SK-N-MC (cell line): ENCODE results near the gene NUMB.

ENCODE experiments used
- DNase-seq: peaks from one replicate; pipeline ENCODE4 v3.0.0-alpha.2; 2011; ENCODE audit warnings: low read depth, low spot score
- H3K27ac ChIP-seq: fragments of 200-600 bp; sonication (generic); 2 replicates; pipeline ENCODE4 v1.5.1; 2016; ENCODE audit warnings: mixed run types
- H3K36me3 ChIP-seq: fragments of 200-600 bp; sonication (generic); 2 replicates; pipeline ENCODE4 v1.6.1; 2017; ENCODE audit warnings: antibody characterized with exemption, low read length, mixed read lengths; ENCODE audit not compliant: insufficient read depth
- H3K4me3 ChIP-seq: fragments of 200-600 bp; sonication (generic); 2 replicates; pipeline ENCODE4 v1.5.1; 2016
- H3K9ac ChIP-seq: fragments of 200-600 bp; sonication (generic); 2 replicates; pipeline ENCODE4 v1.8.0; 2017; ENCODE audit warnings: mixed run types, mixed read lengths; ENCODE audit not compliant: insufficient read length
- H3K9me3 ChIP-seq: fragments of 200-600 bp; sonication (generic); 2 replicates; pipeline ENCODE4 v1.6.1; 2017; ENCODE audit warnings: low read depth, mild to moderate bottlenecking, antibody characterized with exemption, low read length, moderate library complexity, mixed read lengths
- EZH2 ChIP-seq: fragments of 200-600 bp; sonication (generic); IDR thresholded peaks from one replicate; pipeline ENCODE4 v1.6.1; 2017; ENCODE audit warnings: antibody characterized with exemption
- FOXP2 ChIP-seq: optimal IDR thresholded peaks from 2 replicates; pipeline ENCODE3; 2011; ENCODE audit warnings: mild to moderate bottlenecking, moderate library complexity; ENCODE audit not compliant: insufficient read depth; ENCODE audit errors: extremely low read length, control extremely low read depth
- POLR2AphosphoS5 ChIP-seq: IDR thresholded peaks from 2 replicates; pipeline ENCODE4 v1.6.1; 2012; ENCODE audit warnings: mild to moderate bottlenecking, low read depth, low read length, borderline replicate concordance

NUMB gene

DNA sequence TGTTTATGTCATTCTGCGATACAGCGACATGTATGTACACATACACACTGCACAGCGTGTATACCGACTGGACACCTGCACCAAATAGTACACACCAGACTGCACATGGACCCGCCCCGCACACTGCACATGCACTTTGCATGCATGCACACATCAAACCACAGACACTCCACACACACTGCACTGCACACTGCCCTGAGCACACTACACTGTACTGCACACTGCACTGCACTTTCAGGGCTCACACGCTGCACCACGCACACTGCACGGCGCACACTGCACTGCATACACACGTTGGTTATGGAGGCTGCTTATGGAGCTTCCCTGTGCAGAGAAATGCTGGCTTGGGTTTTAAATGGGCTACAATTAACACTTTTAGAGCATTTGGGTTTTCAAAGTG, 219.4 kb downstream of the NUMB start:
- peak overlapping the region; percentile 59 for H3K9ac ChIP-seq
- no peak for DNase-seq
- no peaks in the 10 kb centered on the region for H3K9me3 ChIP-seq
- peak overlapping the region; percentile 45; the same call in 1 of the 2 replicates for H3K4me3 ChIP-seq
- H3K36me3 ChIP-seq = no peaks in the 10 kb centered on the region
- no peak for TF ChIP-seq EZH2
- TF ChIP-seq POLR2AphosphoS5 = no peak
- no peak for TF ChIP-seq FOXP2
- peak overlapping the region; percentile 80 for H3K27ac ChIP-seq

DNA sequence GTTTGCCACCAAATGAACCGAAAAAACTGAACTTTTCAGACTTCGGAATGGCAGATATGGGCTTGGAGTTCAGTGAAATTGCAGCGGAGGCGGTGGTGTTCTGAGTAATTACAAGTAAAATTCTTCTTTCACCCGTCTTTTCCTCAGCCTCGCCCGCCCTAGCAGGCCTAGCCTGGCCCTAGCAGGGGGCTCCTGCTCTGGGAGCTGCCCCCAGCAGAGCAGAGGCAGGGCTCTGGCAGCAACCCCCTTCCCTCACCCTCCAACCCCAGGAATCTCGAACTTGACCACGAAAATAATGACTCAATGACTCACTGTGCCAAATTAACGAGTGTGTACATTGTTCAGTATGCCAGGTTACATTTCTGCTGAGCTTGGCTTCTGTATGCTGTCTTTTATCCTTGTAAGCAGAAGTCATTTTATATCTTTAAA, 219.9 kb downstream of the NUMB start:
- Histone ChIP-seq H3K27ac (peak overlapping the region; percentile 80), H3K4me3 (no peak overlapping the region), H3K9ac (no peak overlapping the region), H3K9me3 (no peaks in the 10 kb centered on the region), H3K36me3 (no peaks in the 10 kb centered on the region)
- TF ChIP-seq POLR2AphosphoS5 (no peak), FOXP2 (no peak), EZH2 (no peak)
- DNase-seq = no peak

DNA sequence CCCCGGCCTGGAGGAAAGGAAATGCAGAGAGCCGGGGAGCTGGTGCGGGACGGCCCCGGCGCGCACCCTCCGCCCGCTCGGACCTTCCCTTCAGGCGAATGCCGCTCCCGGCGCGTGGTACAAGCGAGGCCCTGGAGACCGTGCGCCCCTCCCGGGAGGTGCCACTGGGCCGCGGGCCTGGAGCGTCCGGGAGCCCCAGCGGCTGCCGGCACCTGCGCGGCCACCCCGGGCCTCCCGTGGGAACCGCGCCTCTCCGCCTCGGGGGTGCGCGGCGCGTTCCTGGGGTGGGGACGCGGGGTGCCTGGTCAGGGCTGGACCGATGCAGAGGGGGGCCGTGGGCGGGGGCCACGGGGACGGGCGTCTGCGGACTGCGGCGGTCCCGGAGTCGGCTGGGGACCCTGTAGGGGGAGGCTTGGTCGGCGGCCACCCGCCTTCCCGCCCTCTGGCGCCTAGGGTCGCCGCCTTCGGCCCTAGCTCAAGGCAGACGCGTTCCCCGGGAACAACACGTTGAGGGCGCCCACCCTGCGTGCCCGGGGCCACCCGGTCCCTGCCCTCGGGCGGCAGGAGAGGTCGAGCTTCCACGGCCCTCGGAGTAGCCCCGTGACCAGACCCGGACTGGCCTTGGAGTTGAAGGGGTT, 220.4 kb downstream of the NUMB start:
- Histone ChIP-seq H3K9me3 (no peaks in the 10 kb centered on the region), H3K9ac (no peak overlapping the region), H3K36me3 (no peaks in the 10 kb centered on the region), H3K4me3 (no peak overlapping the region), H3K27ac (peak overlapping the region; percentile 80)
- no peak for DNase-seq
- no peak for TF ChIP-seq FOXP2
- TF ChIP-seq POLR2AphosphoS5 = no peak
- no peak for TF ChIP-seq EZH2

DNA sequence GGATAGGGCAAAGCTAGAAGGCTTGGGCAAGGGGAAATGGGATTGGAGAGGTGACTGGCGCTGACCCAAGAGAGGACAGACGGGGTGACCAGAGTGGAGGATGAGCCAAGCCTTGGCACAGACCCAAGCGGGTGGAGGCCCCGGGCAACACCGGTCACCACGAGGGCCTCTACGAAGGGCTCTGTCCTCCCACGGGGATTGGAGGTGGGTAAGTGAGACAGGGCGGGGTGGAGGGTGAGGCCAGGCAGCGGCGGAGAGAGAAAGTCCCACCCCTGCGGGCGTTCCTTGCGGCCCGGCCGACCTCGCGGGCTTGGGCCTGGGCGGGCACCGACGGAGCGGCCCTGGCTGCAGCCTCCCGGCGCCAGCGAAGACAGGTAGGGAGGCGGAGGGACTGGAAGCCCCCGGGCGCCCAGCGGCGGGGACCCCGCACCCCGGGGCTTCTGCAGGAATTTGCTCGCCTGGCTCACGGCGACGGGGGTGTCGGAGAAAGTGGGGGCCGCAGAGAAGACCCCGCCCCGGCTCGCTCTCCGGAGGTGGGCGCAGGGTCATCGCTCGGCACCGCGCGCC, 221.0 kb downstream of the NUMB start, which contains the start of gene PAPLN:
PAPLN (plus strand) TSS at position 288 of the 567 bp plus-strand sequence. CDS start 2,273 bp downstream, outside the sequence.
- H3K9ac ChIP-seq = no peak within 1 kb of the TSS
- TF ChIP-seq EZH2 (no peak), POLR2AphosphoS5 (no peak), FOXP2 (no peak)
- peak within 1 kb of the TSS; percentile 80 for H3K27ac ChIP-seq
- H3K36me3 ChIP-seq = no peaks in the 10 kb centered on the region
- no peaks in the 10 kb centered on the region for H3K9me3 ChIP-seq
- no peak for DNase-seq
- no peak within 1 kb of the TSS for H3K4me3 ChIP-seq

DNA sequence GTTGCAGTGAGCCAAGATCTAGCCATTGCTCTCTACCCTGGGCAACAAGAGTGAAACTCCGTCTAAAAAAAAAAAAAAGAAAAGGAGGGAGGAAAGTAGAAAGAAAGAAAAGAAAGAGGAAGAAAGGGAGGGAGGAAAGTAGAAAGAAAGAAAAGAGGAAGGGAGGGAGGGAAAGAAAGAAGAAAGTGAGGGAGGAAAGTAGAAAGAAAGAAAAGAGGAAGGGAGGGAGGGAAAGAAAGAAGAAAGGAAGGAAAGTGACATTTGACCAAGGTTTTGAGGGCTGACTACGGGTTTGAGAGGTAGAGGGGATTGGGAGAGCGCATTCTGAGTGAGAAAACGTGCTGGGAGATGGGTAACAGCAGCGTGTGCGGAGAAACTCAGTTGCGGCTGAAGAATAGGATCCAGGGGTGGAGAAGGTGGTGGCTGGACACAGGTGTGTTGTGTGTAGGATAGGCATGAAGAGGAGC, 221.6 kb downstream of the NUMB start:
- H3K36me3 ChIP-seq = no peaks in the 10 kb centered on the region
- TF ChIP-seq EZH2 (no peak), POLR2AphosphoS5 (no peak), FOXP2 (no peak)
- H3K4me3 ChIP-seq = no peak overlapping the region
- no peak overlapping the region for H3K9ac ChIP-seq
- no peak overlapping the region for H3K27ac ChIP-seq
- DNase-seq = no peak
- no peaks in the 10 kb centered on the region for H3K9me3 ChIP-seq

DNA sequence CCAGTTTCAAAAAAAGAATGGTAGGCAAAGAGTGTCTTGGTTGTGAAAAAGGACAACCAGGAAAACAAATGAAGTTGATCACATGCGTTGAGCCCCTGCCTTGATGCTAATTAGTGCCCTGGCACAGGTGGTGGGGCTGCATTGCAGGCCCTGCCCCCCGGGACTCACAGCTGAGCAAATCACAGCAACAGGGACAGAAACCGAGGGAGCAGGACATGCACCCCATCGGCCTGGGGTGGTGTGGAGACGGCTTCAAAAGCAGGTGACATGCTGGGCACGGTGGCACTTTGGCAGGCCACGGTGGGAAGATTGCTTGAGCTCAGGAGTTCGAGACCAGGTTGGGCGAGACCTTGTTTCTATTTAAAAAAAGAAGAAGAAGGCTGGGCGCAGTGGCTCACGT, 222.2 kb downstream of the NUMB start:
- Histone ChIP-seq H3K27ac (no peak overlapping the region), H3K9me3 (no peaks in the 10 kb centered on the region), H3K36me3 (no peaks in the 10 kb centered on the region), H3K4me3 (no peak overlapping the region), H3K9ac (no peak overlapping the region)
- TF ChIP-seq POLR2AphosphoS5 = no peak
- no peak for TF ChIP-seq FOXP2
- no peak for TF ChIP-seq EZH2
- DNase-seq = no peak

DNA sequence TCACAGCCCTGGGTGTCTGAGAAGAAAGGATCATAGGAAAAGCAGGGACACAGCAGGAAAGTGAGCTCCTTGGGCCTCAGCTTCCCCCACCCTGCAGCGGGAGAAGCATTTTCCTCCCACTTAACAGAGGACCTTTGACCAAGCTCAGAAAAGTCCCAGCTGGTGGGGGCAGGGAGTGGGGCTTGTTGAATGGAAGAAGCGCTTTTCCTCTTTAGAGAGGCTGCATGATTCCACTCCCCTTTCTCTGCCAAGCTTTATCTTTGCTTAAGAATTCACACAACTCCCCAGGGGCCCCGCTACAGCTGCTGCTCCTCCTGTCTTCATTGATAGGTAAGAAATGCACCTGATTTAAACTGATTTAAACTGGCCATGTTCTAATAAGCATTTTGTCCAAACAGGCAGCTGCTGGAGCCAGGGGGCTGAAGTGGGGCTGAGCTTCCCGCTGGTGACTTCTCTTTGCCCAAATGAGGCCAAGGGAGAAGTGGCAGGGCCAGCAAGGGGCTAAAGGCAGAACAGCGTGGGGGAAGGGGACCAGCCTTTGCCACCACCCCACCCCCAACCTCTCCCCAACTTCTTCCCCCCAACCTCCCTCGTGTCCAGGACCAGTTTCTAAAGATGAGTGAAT, 222.7 kb downstream of the NUMB start:
- peak overlapping the region; percentile 42 for H3K4me3 ChIP-seq
- no peaks in the 10 kb centered on the region for H3K36me3 ChIP-seq
- TF ChIP-seq EZH2 (no peak), FOXP2 (no peak), POLR2AphosphoS5 (no peak)
- DNase-seq = no peak
- peak overlapping the region; percentile 34 for H3K9ac ChIP-seq
- H3K27ac ChIP-seq = no peak overlapping the region
- H3K9me3 ChIP-seq = no peaks in the 10 kb centered on the region

DNA sequence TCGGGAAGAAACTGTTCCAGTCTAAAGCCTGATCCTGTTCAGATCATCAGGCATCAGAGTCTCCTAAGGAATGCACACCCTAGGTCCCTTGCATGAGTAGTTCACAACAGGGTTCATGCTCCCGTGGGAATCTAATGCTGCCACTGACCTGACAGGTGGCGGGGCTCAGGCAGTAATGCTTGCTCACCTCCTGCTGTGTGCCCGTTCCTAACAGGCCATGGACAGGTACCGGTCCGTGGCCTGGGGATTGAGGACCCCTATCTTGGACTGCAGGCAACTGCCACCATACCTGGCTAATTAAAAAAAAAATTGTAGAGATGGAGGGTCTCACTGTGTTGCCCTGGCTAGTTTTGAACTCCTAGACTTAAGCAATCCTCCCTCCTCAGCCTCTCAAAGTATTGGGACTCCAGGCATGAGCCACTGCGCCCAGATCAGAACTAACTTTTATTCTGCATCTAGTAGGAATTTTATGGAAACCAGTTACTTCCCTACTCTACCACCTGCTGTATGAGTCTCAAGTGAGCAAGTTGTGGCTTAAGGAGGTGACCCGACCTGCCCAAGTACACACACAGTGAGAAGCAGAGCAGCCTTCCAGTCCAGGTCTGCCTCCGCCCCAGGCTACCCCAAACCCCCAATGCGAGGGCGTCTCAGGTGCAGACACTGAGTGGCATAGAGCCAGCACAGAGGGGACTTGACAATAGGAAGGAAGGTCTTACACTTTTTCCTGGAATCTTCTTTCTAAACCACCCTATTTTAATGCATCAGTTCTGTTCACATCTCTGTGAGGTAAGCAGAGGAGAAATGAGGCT, 223.6 kb downstream of the NUMB start:
- H3K27ac ChIP-seq = no peak overlapping the region
- TF ChIP-seq POLR2AphosphoS5 (no peak), EZH2 (no peak), FOXP2 (no peak)
- no peak for DNase-seq
- H3K4me3 ChIP-seq = peak overlapping the region; percentile 42
- H3K9me3 ChIP-seq = no peaks in the 10 kb centered on the region
- H3K36me3 ChIP-seq = no peaks in the 10 kb centered on the region
- H3K9ac ChIP-seq = peak overlapping the region; percentile 34
